WTC11 (cell line): ENCODE data around the gene CD80. TPM values are rescaled to one million over a fixed set of nuclear protein-coding genes. Genes with fewer than 3 reads are reported as not detected.

Experiments
- ATAC-seq: fragments of 200-7000 bp; cut with Tn5 transposase; 2 replicates; pipeline ENCODE4 v1.10.0; 2021; ENCODE audit warnings: mild to moderate bottlenecking, moderate library complexity
- CTCF ChIA-PET: fragments of 300-600 bp; sonication (Branson Sonifier 250); formaldehyde crosslinking; loops from one replicate; lab custom pipeline; 2021; ENCODE audit warnings: antibody characterized with exemption; lab: Charles Lee
- POLR2A ChIA-PET: fragments of 350-600 bp; sonication (Branson Sonifier 250); formaldehyde crosslinking; loops from one replicate; lab custom pipeline; 2021; ENCODE audit warnings: antibody characterized with exemption; lab: Charles Lee
- DNase-seq: peaks from one replicate; pipeline ENCODE4 v3.0.0; 2021; ENCODE audit warnings: low spot score
- H3K27ac Mint-ChIP-seq: 2 replicates; pipeline ENCODE4 v1.8.0; 2021; ENCODE audit warnings: mixed read lengths
- H3K27me3 Mint-ChIP-seq: 2 replicates; pipeline ENCODE4 v1.8.0; 2021; ENCODE audit warnings: low read depth, mild to moderate bottlenecking, moderate library complexity, mixed read lengths
- H3K36me3 Mint-ChIP-seq: 2 replicates; pipeline ENCODE4 v1.8.0; 2021; ENCODE audit warnings: mixed read lengths
- H3K4me1 Mint-ChIP-seq: 2 replicates; pipeline ENCODE4 v1.8.0; 2022; ENCODE audit warnings: mixed read lengths
- H3K4me3 Mint-ChIP-seq: 2 replicates; pipeline ENCODE4 v1.8.0; 2021; ENCODE audit warnings: mild to moderate bottlenecking, moderate library complexity, mixed read lengths
- H3K9me3 Mint-ChIP-seq: 2 replicates; pipeline ENCODE4 v1.8.0; 2021; ENCODE audit warnings: mixed read lengths
- ATF2 ChIP-seq: sonication (generic); formaldehyde crosslinking; IDR thresholded peaks from 2 replicates; pipeline ENCODE4 v1.8.1; 2022; ENCODE audit warnings: low read depth, missing genetic modification reagents, borderline replicate concordance
- CREM ChIP-seq: sonication (generic); formaldehyde crosslinking; IDR thresholded peaks from 2 replicates; pipeline ENCODE4 v1.8.1; 2022; ENCODE audit warnings: mild to moderate bottlenecking, missing genetic modification reagents, moderate library complexity
- E2F5 ChIP-seq: sonication (generic); formaldehyde crosslinking; IDR thresholded peaks from 2 replicates; pipeline ENCODE4 v1.8.1; 2022; ENCODE audit warnings: mild to moderate bottlenecking, moderate library complexity, missing genetic modification reagents
- ETV6 ChIP-seq: sonication (generic); formaldehyde crosslinking; IDR thresholded peaks from 2 replicates; pipeline ENCODE4 v1.8.1; 2022; ENCODE audit warnings: mild to moderate bottlenecking, missing genetic modification reagents
- FOXJ3 ChIP-seq: sonication (generic); formaldehyde crosslinking; IDR thresholded peaks from 2 replicates; pipeline ENCODE4 v1.9.0; 2021; ENCODE audit warnings: missing genetic modification reagents, mild to moderate bottlenecking, borderline replicate concordance
- FOXP4 ChIP-seq: sonication (generic); formaldehyde crosslinking; IDR thresholded peaks from 2 replicates; pipeline ENCODE4 v1.8.0; 2022; ENCODE audit warnings: mild to moderate bottlenecking, missing genetic modification reagents
- GABPB1 ChIP-seq: sonication (generic); formaldehyde crosslinking; IDR thresholded peaks from 2 replicates; pipeline ENCODE4 v1.8.1; 2023; ENCODE audit warnings: mild to moderate bottlenecking, missing genetic modification reagents
- MXD4 ChIP-seq: fragments of 250-450 bp; sonication (Bioruptor Pico); IDR thresholded peaks from 2 replicates; pipeline ENCODE4 v1.8.0; 2021; ENCODE audit warnings: mild to moderate bottlenecking, moderate library complexity, borderline replicate concordance
- MYBL2 ChIP-seq: sonication (generic); formaldehyde crosslinking; IDR thresholded peaks from 2 replicates; pipeline ENCODE4 v1.8.1; 2023; ENCODE audit warnings: mild to moderate bottlenecking, moderate library complexity, missing genetic modification reagents
- NR1H2 ChIP-seq: sonication (generic); formaldehyde crosslinking; IDR thresholded peaks from 2 replicates; pipeline ENCODE4 v1.9.0; 2021; ENCODE audit warnings: mild to moderate bottlenecking, moderate library complexity, missing genetic modification reagents
- NR2C2 ChIP-seq: sonication (generic); formaldehyde crosslinking; IDR thresholded peaks from 2 replicates; pipeline ENCODE4 v1.8.0; 2022; ENCODE audit warnings: mild to moderate bottlenecking, missing genetic modification reagents
- NR3C1 ChIP-seq: sonication (generic); formaldehyde crosslinking; conservative IDR thresholded peaks from 2 replicates; pipeline ENCODE4 v1.8.1; 2023; ENCODE audit warnings: low read depth, mild to moderate bottlenecking, missing genetic modification reagents
- PRDM15 ChIP-seq: sonication (generic); formaldehyde crosslinking; IDR thresholded peaks from 2 replicates; pipeline ENCODE4 v1.8.0; 2022; ENCODE audit warnings: missing genetic modification reagents
- RELA ChIP-seq: sonication (generic); formaldehyde crosslinking; IDR thresholded peaks from 2 replicates; pipeline ENCODE4 v1.8.1; 2022; ENCODE audit warnings: missing genetic modification reagents, mild to moderate bottlenecking, borderline replicate concordance
- STAT6 ChIP-seq: sonication (generic); formaldehyde crosslinking; conservative IDR thresholded peaks from 2 replicates; pipeline ENCODE4 v1.8.1; 2023; ENCODE audit warnings: mild to moderate bottlenecking, low read depth, missing genetic modification reagents, moderate library complexity
- TEAD1 ChIP-seq: sonication (generic); formaldehyde crosslinking; IDR thresholded peaks from 2 replicates; pipeline ENCODE4 v1.8.0; 2022; ENCODE audit warnings: mild to moderate bottlenecking, missing genetic modification reagents
- ZMAT4 ChIP-seq: fragments of 250-450 bp; sonication (Bioruptor Pico); IDR thresholded peaks from 2 replicates; pipeline ENCODE4 v1.9.0; 2021; ENCODE audit warnings: mild to moderate bottlenecking
- total RNA-seq: library from RNA; stranded (reverse); gene quantifications from 3 replicates; pipeline ENCODE4 v1.2.3, GENCODE V29; 2021

The CD80 gene
- total RNA-seq, 1 experiment from 2014 or later = 0.24 TPM

GRCh38 chr3:119541547-119541946 lies 17.9 kb downstream of the CD80 start (continued):
- TF ChIP-seq ATF2 = no peak
- TF ChIP-seq, all 79 proteins: peak for 0

GRCh38 chr3:119538772-119539171 lies 20.6 kb downstream of the CD80 start:
- POLR2A ChIA-PET = no interaction called here
- Mint-ChIP-seq H3K9me3 (no peaks in the 10 kb centered on the region), H3K36me3 (no peaks in the 10 kb centered on the region), H3K4me3 (no peak overlapping the region), H3K4me1 (no peaks in the 10 kb centered on the region), H3K27ac (no peak overlapping the region)
- CTCF ChIA-PET = no interaction called here
- ATAC-seq = no peak
- no peak for TF ChIP-seq STAT6
- no peak for TF ChIP-seq ETV6 (CRISPR knock-in tag)
- no peak for TF ChIP-seq NR1H2 (CRISPR knock-in tag)
- TF ChIP-seq NR3C1 (CRISPR knock-in tag) = no peak
- TF ChIP-seq ZMAT4 = no peak
- TF ChIP-seq GABPB1 (CRISPR knock-in tag) = no peak
- no peak for TF ChIP-seq NR2C2 (CRISPR knock-in tag)
- TF ChIP-seq RELA (CRISPR knock-in tag) = no peak
- no peak for TF ChIP-seq MXD4
- no peak for TF ChIP-seq FOXJ3 (CRISPR knock-in tag)
- no peak for TF ChIP-seq PRDM15 (CRISPR knock-in tag)
- TF ChIP-seq TEAD1 (CRISPR knock-in tag) = no peak
- no peak for TF ChIP-seq CREM (CRISPR knock-in tag)
- TF ChIP-seq MYBL2 (CRISPR knock-in tag) = no peak
- TF ChIP-seq E2F5 (CRISPR knock-in tag) = no peak
- TF ChIP-seq, all 79 proteins: peak for 0
- peaks cover 4% of the 10 kb centered on the region; the same call in 1 of the 2 replicates for H3K27me3 Mint-ChIP-seq
- no peak for DNase-seq

- H3K4me1 Mint-ChIP-seq = no peaks in the 10 kb centered on the region
- H3K27me3 Mint-ChIP-seq = no peaks in the 10 kb centered on the region
- POLR2A ChIA-PET = no interaction called here
- TF ChIP-seq FOXP4 (CRISPR knock-in tag) = no peak
- DNase-seq (no peak), ATAC-seq (no peak)
- H3K9me3 Mint-ChIP-seq = no peaks in the 10 kb centered on the region
- H3K27ac Mint-ChIP-seq = no peak overlapping the region
- H3K4me3 Mint-ChIP-seq = no peak overlapping the region
- no peaks in the 10 kb centered on the region for H3K36me3 Mint-ChIP-seq
- CTCF ChIA-PET = no interaction called here
Observed at GRCh38 chr3:119536757-119537156, 22.7 kb downstream of the CD80 start.
